GM18508 (cell line): Measurements from ENCODE around the gene AGAP9.
"Not testable (repeated sequence)": the region's sequence is repeated elsewhere in the genome, so short reads cannot be mapped to it uniquely, and the experiment has no call there.

Source experiments
- ATAC-seq: cut with Tn5 transposase; IDR thresholded peaks from one replicate; pipeline ENCODE4 v1.9.1; 2021; ENCODE audit warnings: moderate number of reproducible peaks; ENCODE audit not compliant: insufficient read depth, unreplicated experiment

The AGAP9 gene

GRCh38 chr10:47523475-47523874 lies at the start of gene AGAP9:
AGAP9 (minus strand) TSS chr10:47523638; CDS start chr10:47523526, 112 bp downstream.
- not testable (repeated sequence) for ATAC-seq

- not testable (repeated sequence) for ATAC-seq
Observed at GRCh38 chr10:47571138-47571912, 47.9 kb upstream of the AGAP9 start.

GRCh38 chr10:47566757-47567156 lies 43.3 kb upstream of the AGAP9 start:
- ATAC-seq, result not testable (repeated sequence)

- ATAC-seq, result not testable (repeated sequence)
Observed at GRCh38 chr10:47566108-47566699, 42.8 kb upstream of the AGAP9 start.

GRCh38 chr10:47565517-47565920 lies 42.1 kb upstream of the AGAP9 start:
- not testable (repeated sequence) for ATAC-seq

- ATAC-seq, result not testable (repeated sequence)
Observed at GRCh38 chr10:47564953-47565352, 41.5 kb upstream of the AGAP9 start.

GRCh38 chr10:47564318-47564717 lies 40.9 kb upstream of the AGAP9 start:
- not testable (repeated sequence) for ATAC-seq

GRCh38 chr10:47560452-47560851 lies 37.0 kb upstream of the AGAP9 start:
- not testable (repeated sequence) for ATAC-seq

- not testable (repeated sequence) for ATAC-seq
Observed at GRCh38 chr10:47559718-47560308, 36.4 kb upstream of the AGAP9 start.

- not testable (repeated sequence) for ATAC-seq
Observed at GRCh38 chr10:47558109-47558508, 34.7 kb upstream of the AGAP9 start.

GRCh38 chr10:47557616-47558015 lies 34.2 kb upstream of the AGAP9 start:
- peak; percentile 60 for ATAC-seq

GRCh38 chr10:47555334-47555733 lies 31.9 kb upstream of the AGAP9 start:
- ATAC-seq, result not testable (repeated sequence)

GRCh38 chr10:47554552-47554951 lies 31.1 kb upstream of the AGAP9 start:
- ATAC-seq, result not testable (repeated sequence)

GRCh38 chr10:47553860-47554247 lies 30.4 kb upstream of the AGAP9 start:
- not testable (repeated sequence) for ATAC-seq

- ATAC-seq, result not testable (repeated sequence)
Observed at GRCh38 chr10:47553214-47553859, 29.9 kb upstream of the AGAP9 start.

- ATAC-seq, result not testable (repeated sequence)
Observed at GRCh38 chr10:47552719-47553118, 29.3 kb upstream of the AGAP9 start.

GRCh38 chr10:47547286-47547685 lies 23.8 kb upstream of the AGAP9 start:
- not testable (repeated sequence) for ATAC-seq

- ATAC-seq, result not testable (repeated sequence)
Observed at GRCh38 chr10:47536430-47536829, 13.0 kb upstream of the AGAP9 start.

GRCh38 chr10:47502313-47502712 lies 21.1 kb downstream of the AGAP9 start:
- ATAC-seq, result not testable (repeated sequence)

GRCh38 chr10:47494226-47494625 lies 29.2 kb downstream of the AGAP9 start:
- not testable (repeated sequence) for ATAC-seq

- not testable (repeated sequence) for ATAC-seq
Observed at GRCh38 chr10:47491600-47491999, 31.8 kb downstream of the AGAP9 start, which contains the start of gene FAM25G. FAM25G (minus strand) TSS chr10:47491700; CDS start chr10:47491674, 26 bp downstream.
